H1 (cell line): ENCODE results near the gene MC4R. TPM values are rescaled to one million over a fixed set of nuclear protein-coding genes. Genes with fewer than 3 reads are reported as not detected.
A peak's percentile ranks its signal among the peaks of the same experiment; 100 is the strongest.

Experiments
- CTCF ChIA-PET: fragments of 300-600 bp; sonication (Branson Sonifier 250); formaldehyde crosslinking; loops from one replicate; lab custom pipeline; 2021; ENCODE audit not compliant: partially characterized antibody; lab: Charles Lee
- POLR2A ChIA-PET: fragments of 300-600 bp; sonication (Branson Sonifier 250); formaldehyde crosslinking; loops from one replicate; lab custom pipeline; 2021; ENCODE audit warnings: inconsistent platforms; ENCODE audit not compliant: partially characterized antibody; lab: Charles Lee
- DNase-seq, 2 experiments: peaks; one replicate each; pipeline versions ENCODE4 v3.0.0 to v3.0.0-alpha.2; 2010 to 2022; ENCODE audit warnings: low spot score in 2 of 2, low read depth in 1 of 2, mixed read lengths in 1 of 2
- FAIRE-seq: peaks from 2 replicates; lab custom pipeline; 2011; peaks lifted over from hg19 to GRCh38; lab: Jason Lieb, UNC
- H2AFZ ChIP-seq: 2 replicates; pipeline ENCODE4 v1.8.1; 2012; ENCODE audit warnings: low read length, inconsistent platforms
- H2AK5ac ChIP-seq: 2 replicates; pipeline ENCODE4 v1.6.1; 2013; ENCODE audit warnings: low read depth, low read length
- H2BK120ac ChIP-seq: replicated peaks from 2 replicates; pipeline ENCODE3; 2013; ENCODE audit warnings: low read depth, low read length, inconsistent platforms
- H2BK12ac ChIP-seq: 2 replicates; pipeline ENCODE4 v1.6.1; 2013; ENCODE audit warnings: low read depth, low read length
- H2BK15ac ChIP-seq: 2 replicates; pipeline ENCODE4 v1.6.1; 2013; ENCODE audit warnings: low read length
- H2BK20ac ChIP-seq: 2 replicates; pipeline ENCODE4 v1.6.1; 2013; ENCODE audit warnings: low read length
- H2BK5ac ChIP-seq: 2 replicates; pipeline ENCODE4 v1.6.1; 2013; ENCODE audit warnings: low read depth, low read length
- H3K14ac ChIP-seq: 2 replicates; pipeline ENCODE4 v1.6.1; 2013; ENCODE audit warnings: inconsistent platforms; ENCODE audit not compliant: insufficient read length
- H3K18ac ChIP-seq: 2 replicates; pipeline ENCODE4 v1.6.1; 2013; ENCODE audit warnings: low read length; ENCODE audit errors: extremely low read depth
- H3K23ac ChIP-seq: 2 replicates; pipeline ENCODE4 v1.6.1; 2013; ENCODE audit warnings: inconsistent platforms; ENCODE audit not compliant: insufficient read length
- H3K23me2 ChIP-seq: 2 replicates; pipeline ENCODE4 v1.6.1; 2013; ENCODE audit warnings: low read depth, low read length
- H3K27ac ChIP-seq: 2 replicates; pipeline ENCODE4 v1.6.1; 2011; ENCODE audit warnings: low read depth, low read length, inconsistent platforms
- H3K27me3 ChIP-seq, 4 experiments: replicated peaks in 1 of 4; 1 replicate in 1 of 4; 2 replicates in 3 of 4; pipeline versions ENCODE4 v1.6.1 to v1.8.1; 2011 to 2013; ENCODE audit warnings: low read length in 3 of 4, mild to moderate bottlenecking in 3 of 4, inconsistent platforms in 2 of 4, mixed read lengths in 2 of 4, moderate library complexity in 1 of 4; ENCODE audit not compliant: control insufficient read depth in 3 of 4, insufficient read depth in 3 of 4; ENCODE audit errors: extremely low read depth in 1 of 4
- H3K36me3 ChIP-seq, 4 experiments: 2 replicates each; pipeline versions ENCODE4 v1.6.1 to v1.8.1; 2011 to 2013; ENCODE audit warnings: mild to moderate bottlenecking in 4 of 4, low read length in 3 of 4, moderate library complexity in 2 of 4, control low read depth in 1 of 4, inconsistent platforms in 1 of 4; ENCODE audit not compliant: insufficient read depth in 4 of 4, control insufficient read depth in 2 of 4
- H3K4ac ChIP-seq: replicated peaks from 2 replicates; pipeline ENCODE3; 2013; ENCODE audit warnings: low read length, low read depth, mixed read lengths, inconsistent platforms; ENCODE audit not compliant: insufficient read length
- H3K4me1 ChIP-seq, 4 experiments: replicated peaks in 1 of 4; 1 replicate in 1 of 4; 2 replicates in 3 of 4; pipeline versions ENCODE4 v1.6.1 to v1.8.1; 2011 to 2013; ENCODE audit warnings: low read length in 3 of 4, inconsistent platforms in 2 of 4, mixed read lengths in 1 of 4; ENCODE audit not compliant: insufficient read depth in 4 of 4, control insufficient read depth in 3 of 4
- H3K4me2 ChIP-seq, 2 experiments: 2 replicates each; pipeline versions ENCODE4 v1.6.1 to v1.8.1; 2011 to 2013; ENCODE audit warnings: low read depth in 2 of 2, low read length in 2 of 2, control low read depth in 1 of 2, inconsistent platforms in 1 of 2, mild to moderate bottlenecking in 1 of 2; ENCODE audit not compliant: insufficient read depth in 1 of 2
- H3K4me3 ChIP-seq, 4 experiments: fragments of 200-600, 300-600 bp in 1 of 4; sonication (generic), shearing (Covaris generic), sonication (Bioruptor Twin) in 1 of 4; 2 replicates each; pipeline versions ENCODE4 v1.5.1 to v1.8.1; 2011 to 2016; ENCODE audit warnings: low read length in 4 of 4, low read depth in 3 of 4, control low read depth in 2 of 4, inconsistent platforms in 2 of 4, mild to moderate bottlenecking in 2 of 4, mixed read lengths in 1 of 4, moderate library complexity in 1 of 4; ENCODE audit not compliant: insufficient read depth in 2 of 4; ENCODE audit errors: extremely low read depth in 1 of 4
- H3K56ac ChIP-seq: replicated peaks from 2 replicates; pipeline ENCODE3; 2013; ENCODE audit warnings: low read depth, mild to moderate bottlenecking, mixed read lengths, low read length, inconsistent platforms; ENCODE audit not compliant: insufficient read length
- H3K79me1 ChIP-seq: 2 replicates; pipeline ENCODE4 v1.6.1; 2013; ENCODE audit warnings: low read depth, low read length, control low read depth
- H3K79me2 ChIP-seq, 2 experiments: 2 replicates each; pipeline versions ENCODE4 v1.6.1 to v1.8.1; 2012 to 2013; ENCODE audit warnings: low read length in 2 of 2, mild to moderate bottlenecking in 2 of 2, inconsistent platforms in 1 of 2; ENCODE audit not compliant: insufficient read depth in 2 of 2, control insufficient read depth in 1 of 2
- H3K9ac ChIP-seq, 4 experiments: replicated peaks in 1 of 4; 1 replicate in 1 of 4; 2 replicates in 3 of 4; pipeline versions ENCODE4 v1.6.1 to v1.8.1; 2011 to 2013; ENCODE audit warnings: low read depth in 3 of 4, low read length in 3 of 4, control low read depth in 2 of 4, mild to moderate bottlenecking in 2 of 4, moderate library complexity in 2 of 4, inconsistent platforms in 1 of 4; ENCODE audit errors: extremely low read depth in 1 of 4
- H3K9me3 ChIP-seq, 2 experiments: 2 replicates each; pipeline versions ENCODE4 v1.6.1 to v1.8.1; 2012 to 2013; ENCODE audit warnings: mild to moderate bottlenecking in 2 of 2, moderate library complexity in 2 of 2, control low read depth in 1 of 2, inconsistent platforms in 1 of 2, low read depth in 1 of 2, low read length in 1 of 2, mixed read lengths in 1 of 2; ENCODE audit not compliant: insufficient read depth in 2 of 2
- H4K20me1 ChIP-seq, 2 experiments: replicated peaks in 1 of 2; 2 replicates each; pipeline versions ENCODE3 to v1.8.1; 2011 to 2013; ENCODE audit warnings: inconsistent platforms in 2 of 2, low read length in 2 of 2, mild to moderate bottlenecking in 1 of 2; ENCODE audit not compliant: insufficient read depth in 2 of 2, control insufficient read depth in 1 of 2
- H4K5ac ChIP-seq: 2 replicates; pipeline ENCODE4 v1.6.1; 2013; ENCODE audit warnings: low read length, low read depth, mixed read lengths, inconsistent platforms; ENCODE audit not compliant: insufficient read length
- H4K8ac ChIP-seq: 2 replicates; pipeline ENCODE4 v1.8.0; 2013; ENCODE audit warnings: mild to moderate bottlenecking, moderate library complexity, low read length, inconsistent platforms; ENCODE audit not compliant: insufficient read depth; ENCODE audit errors: extremely low read depth
- H4K91ac ChIP-seq: replicated peaks from 2 replicates; pipeline ENCODE3; 2013; ENCODE audit warnings: low read length, mixed read lengths, inconsistent platforms; ENCODE audit not compliant: insufficient read length
- BCL11A ChIP-seq, 2 experiments: IDR thresholded peaks; one replicate each; pipeline ENCODE4 v1.6.1; 2011; ENCODE audit warnings: low read depth in 2 of 2, low read length in 2 of 2, mild to moderate bottlenecking in 2 of 2
- CEBPB ChIP-seq: IDR thresholded peaks from 2 replicates; pipeline ENCODE4 v1.6.1; 2012; ENCODE audit warnings: low read depth, low read length
- CTCF ChIP-seq, 3 experiments: IDR thresholded peaks; 1 replicate in 2 of 3; 2 replicates in 1 of 3; pipeline versions ENCODE4 v1.5.1 to v1.6.1; 2011; ENCODE audit warnings: low read length in 3 of 3, mild to moderate bottlenecking in 3 of 3, inconsistent platforms in 2 of 3, low read depth in 1 of 3, moderate library complexity in 1 of 3; ENCODE audit not compliant: insufficient read depth in 1 of 3; ENCODE audit errors: control extremely low read depth in 1 of 3
- JUN ChIP-seq: IDR thresholded peaks from 2 replicates; pipeline ENCODE4 v1.6.1; 2011; ENCODE audit warnings: low read depth, mild to moderate bottlenecking, improper control_type of control experiment, low read length
- MAX ChIP-seq: IDR thresholded peaks from 2 replicates; pipeline ENCODE4 v1.6.1; 2012; ENCODE audit warnings: inconsistent platforms
- PHF8 ChIP-seq: fragments of 200-600 bp; sonication (generic); conservative IDR thresholded peaks from 2 replicates; pipeline ENCODE4 v1.7.1; 2012; ENCODE audit warnings: low read depth, mild to moderate bottlenecking, inconsistent platforms, low read length, moderate library complexity
- RAD21 ChIP-seq, 2 experiments: IDR thresholded peaks in 1 of 2; conservative IDR thresholded peaks in 1 of 2; 2 replicates each; pipeline ENCODE4 v1.6.1; 2011; ENCODE audit warnings: low read depth in 2 of 2, low read length in 2 of 2, improper control_type of control experiment in 1 of 2, inconsistent platforms in 1 of 2, mild to moderate bottlenecking in 1 of 2, moderate library complexity in 1 of 2
- SIRT6 ChIP-seq: IDR thresholded peaks from one replicate; pipeline ENCODE4 v1.7.1; 2012; ENCODE audit warnings: low read length, inconsistent platforms
- SRF ChIP-seq: IDR thresholded peaks from 2 replicates; pipeline ENCODE4 v1.6.1; 2011; ENCODE audit warnings: mild to moderate bottlenecking, low read depth, low read length, moderate library complexity
- TAF7 ChIP-seq: optimal IDR thresholded peaks from 2 replicates; pipeline ENCODE3; 2011; ENCODE audit warnings: low read depth, mild to moderate bottlenecking, inconsistent platforms, low read length, moderate library complexity, borderline replicate concordance
- WGBS, 2 experiments: shearing (Covaris generic) in 1 of 2; methylation state at CpG; one replicate each; pipeline versions ENCODE4 v1.1.6 to v1.1.7; 2013 to 2015; ENCODE audit warnings: low lambda C conversion rate in 2 of 2, mixed read lengths in 2 of 2, inconsistent platforms in 1 of 2, low coverage in 1 of 2, missing lambda C conversion rate in 1 of 2; ENCODE audit not compliant: insufficient replicate concordance in 2 of 2, insufficient coverage in 1 of 2, insufficient read length in 1 of 2; ENCODE audit errors: extremely low coverage in 1 of 2, missing lambda C conversion rate in 1 of 2; 5-methylcytosine and 5-hydroxymethylcytosine counted together
- polyA plus RNA-seq, 7 experiments: library from polyadenylated mRNA; depleted of rRNA in 3 of 7; stranded (reverse) in 5 of 7; unstranded in 2 of 7; fragments of >200 nt in 5 of 7; fragments of 200-250 nt in 2 of 7; gene quantifications; 1 replicate in 5 of 7; 2 replicates in 1 of 7; 4 replicates in 1 of 7; pipeline versions ENCODE4 v1.2.1 to v1.2.3, GENCODE V29; 2011 to 2013; ENCODE audit warnings: missing spikeins in 2 of 7, mixed read lengths in 2 of 7
- total RNA-seq: library from RNA; stranded (reverse); fragmentation: NEBNext Ultra II Directional; extraction: Animal tissue kit (Norgen Biotek cat#: 25700); gene quantifications from 2 replicates; pipeline ENCODE4 v1.2.1, GENCODE V29; 2021

MC4R gene
- total and polyA plus RNA-seq, 2 of the 8 experiments (the other 6 are each of a cell fraction or from before 2014, with no cell fraction given), result 0.11 TPM; not detected in 1

- H3K27ac ChIP-seq, result no peak overlapping the region
- H3K4me1 ChIP-seq, result no peaks in the 10 kb centered on the region
- ChIA-PET CTCF (interaction anchor here (0.6 to 2.0 kb wide), 26 partner anchors 8 to 426 kb away, joined by 3 to 19 read pairs (median 4); no protein-coding TSS in a partner anchor), POLR2A (no interaction called here)
- no peak overlapping the region for H3K4ac ChIP-seq
- H3K56ac ChIP-seq, result no peak overlapping the region
- H2BK5ac ChIP-seq, result no peak overlapping the region
- H3K27me3 ChIP-seq, result no peaks in the 10 kb centered on the region
- DNase-seq, result peak; percentile 3 to 57
- H3K9me3 ChIP-seq, result no peaks in the 10 kb centered on the region
- H2AK5ac ChIP-seq, result no peak overlapping the region
- H4K8ac ChIP-seq, result no peak overlapping the region
- no peak overlapping the region for H3K18ac ChIP-seq
- H3K79me1 ChIP-seq, result no peaks in the 10 kb centered on the region
- no peaks in the 10 kb centered on the region for H3K79me2 ChIP-seq
- H3K9ac ChIP-seq, result no peak overlapping the region
- no peaks in the 10 kb centered on the region for H3K23me2 ChIP-seq
- H3K4me3 ChIP-seq, result no peak overlapping the region
- no peak overlapping the region for H4K5ac ChIP-seq
- H3K23ac ChIP-seq, result no peak overlapping the region
- H3K36me3 ChIP-seq, result no peaks in the 10 kb centered on the region
- peak; percentile 73 for FAIRE-seq
- no peak overlapping the region for H2BK120ac ChIP-seq
- H2BK20ac ChIP-seq, result no peak overlapping the region
- H3K14ac ChIP-seq, result no peak overlapping the region
- no peak overlapping the region for H2BK15ac ChIP-seq
- no peak overlapping the region for H2BK12ac ChIP-seq
- H4K91ac ChIP-seq, result no peak overlapping the region
- H4K20me1 ChIP-seq, result no peaks in the 10 kb centered on the region
- H3K4me2 ChIP-seq, result no peak overlapping the region
- no peak overlapping the region for H2AFZ ChIP-seq
- WGBS, 2 experiments, result 81% methylated on average over 3 of the region's 3 CpGs; no CpG with 5 or more reads in 1 of the 2 experiments
- no peak for TF ChIP-seq TAF7
- no peak for TF ChIP-seq SRF
- no peak for TF ChIP-seq PHF8
- peak; percentile 76 to 78 for TF ChIP-seq RAD21 (IDR thresholded peaks at IDR 0.05 in 1 of 2, conservative IDR thresholded peaks at IDR 0.05 in 1 of 2; ENCODE audit: low read depth in 2 of 2, low read length in 2 of 2)
- TF ChIP-seq CEBPB, result no peak
- TF ChIP-seq BCL11A (IDR thresholded peaks at IDR 0.05; ENCODE audit: low read depth in 2 of 2, low read length in 2 of 2), result no peak
- peak; percentile 63 to 73 (median 72) for TF ChIP-seq CTCF (IDR thresholded peaks at IDR 0.05; ENCODE audit: control extremely low read depth in 1 of 3, insufficient read depth in 1 of 3, low read depth in 1 of 3, low read length in 3 of 3)
- TF ChIP-seq SIRT6, result no peak
- TF ChIP-seq MAX, result no peak
- TF ChIP-seq JUN, result no peak
Measured at GRCh38 chr18:60413944-60414547, 41.5 kb upstream of the MC4R start.
